Neural progenitor cell (in vitro differentiated cells): ENCODE data around the gene ITPR3.

Experiments
- EZH2 ChIP-seq: fragments of 200-600 bp; sonication (generic); IDR thresholded peaks from 2 replicates; pipeline ENCODE4 v1.6.1; 2017; ENCODE audit warnings: antibody characterized with exemption, mild to moderate bottlenecking, moderate library complexity
- EZH2phosphoT487 ChIP-seq: fragments of 200-600 bp; sonication (generic); IDR thresholded peaks from 2 replicates; pipeline ENCODE4 v1.6.1; 2017; ENCODE audit warnings: antibody characterized with exemption
- TF ChIP-seq, protein P1 (sequence below): fragments of 200-600 bp; sonication (generic); IDR thresholded peaks from 2 replicates; pipeline ENCODE4 v1.5.1; 2017; ENCODE audit warnings: antibody characterized with exemption, mild to moderate bottlenecking

DNA sequence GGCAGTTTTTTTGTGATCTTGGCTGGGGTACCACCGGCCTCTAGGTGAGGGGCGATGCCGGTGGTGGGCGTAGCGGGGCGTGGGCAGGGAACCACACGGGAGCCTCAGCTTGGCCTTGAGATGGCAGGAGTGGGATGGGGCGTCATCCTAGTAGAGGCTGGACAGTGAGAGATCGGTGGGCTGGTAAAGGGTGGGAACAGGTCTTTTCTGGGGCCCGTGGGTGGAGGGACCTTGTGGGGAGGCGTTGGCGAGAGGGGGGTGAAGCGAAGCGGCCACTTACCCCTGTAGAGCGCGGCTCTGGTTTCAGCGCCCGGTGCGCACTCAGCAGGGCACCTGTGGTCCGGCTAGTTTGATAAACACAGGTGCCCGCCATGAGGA lies 12.0 kb downstream of the ITPR3 start:
- TF ChIP-seq, protein P1, sequence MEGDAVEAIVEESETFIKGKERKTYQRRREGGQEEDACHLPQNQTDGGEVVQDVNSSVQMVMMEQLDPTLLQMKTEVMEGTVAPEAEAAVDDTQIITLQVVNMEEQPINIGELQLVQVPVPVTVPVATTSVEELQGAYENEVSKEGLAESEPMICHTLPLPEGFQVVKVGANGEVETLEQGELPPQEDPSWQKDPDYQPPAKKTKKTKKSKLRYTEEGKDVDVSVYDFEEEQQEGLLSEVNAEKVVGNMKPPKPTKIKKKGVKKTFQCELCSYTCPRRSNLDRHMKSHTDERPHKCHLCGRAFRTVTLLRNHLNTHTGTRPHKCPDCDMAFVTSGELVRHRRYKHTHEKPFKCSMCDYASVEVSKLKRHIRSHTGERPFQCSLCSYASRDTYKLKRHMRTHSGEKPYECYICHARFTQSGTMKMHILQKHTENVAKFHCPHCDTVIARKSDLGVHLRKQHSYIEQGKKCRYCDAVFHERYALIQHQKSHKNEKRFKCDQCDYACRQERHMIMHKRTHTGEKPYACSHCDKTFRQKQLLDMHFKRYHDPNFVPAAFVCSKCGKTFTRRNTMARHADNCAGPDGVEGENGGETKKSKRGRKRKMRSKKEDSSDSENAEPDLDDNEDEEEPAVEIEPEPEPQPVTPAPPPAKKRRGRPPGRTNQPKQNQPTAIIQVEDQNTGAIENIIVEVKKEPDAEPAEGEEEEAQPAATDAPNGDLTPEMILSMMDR = no peak
- TF ChIP-seq EZH2 (no peak), EZH2phosphoT487 (no peak)
